ENCODE data around the gene TMEM86B.

Gene TMEM86B

DNA sequence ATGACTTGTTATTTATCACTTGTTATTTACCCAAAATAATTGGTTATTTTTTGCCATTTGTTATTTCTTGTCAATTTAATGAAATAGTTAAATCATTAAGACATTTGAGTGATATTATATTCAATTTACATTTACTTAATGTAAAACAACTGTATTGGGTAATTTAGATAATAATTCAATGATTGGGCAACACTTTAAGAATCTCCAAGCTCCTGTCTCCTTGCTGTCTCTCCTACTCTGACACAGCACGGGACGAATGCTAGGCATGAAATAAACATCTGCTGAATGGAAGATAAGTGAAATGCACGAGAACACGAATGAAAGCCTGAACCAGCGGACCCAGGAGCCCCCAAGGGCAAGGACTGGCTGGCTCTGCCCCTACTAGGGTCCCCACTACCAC lies 36.0 kb upstream of the TMEM86B start:
- Histone ChIP-seq H3K27me3 (ENCODE audit: control insufficient read depth, low read length) (no peaks in the 10 kb centered on the region), H3K9me3 (ENCODE audit: control insufficient read depth, insufficient read depth, low read length) (peaks cover 7% of the 10 kb centered on the region; the same call in 1 of the 2 replicates), H3K4me3 (ENCODE audit: low read length) (no peak overlapping the region), H3K27ac (ENCODE audit: low read depth, low read length) (no peak overlapping the region), H3K36me3 (ENCODE audit: control insufficient read depth, low read length) (no peaks in the 10 kb centered on the region), H3K79me2 (ENCODE audit: control insufficient read depth, low read length) (peaks cover 5% of the 10 kb centered on the region), H3F3A (ENCODE audit: control insufficient read depth, insufficient read depth) (peaks cover 13% of the 10 kb centered on the region; the same call in 1 of the 2 replicates), H4K20me1 (ENCODE audit: control insufficient read depth, insufficient read depth, low read depth, low read length) (no peaks in the 10 kb centered on the region), H3K9me2 (replicated peaks; ENCODE audit: control insufficient read depth, low read length) (no peaks in the 10 kb centered on the region), H3K4me1 (ENCODE audit: control insufficient read depth, low read length) (peaks cover 13% of the 10 kb centered on the region), H3K4me2 (ENCODE audit: low read length) (no peak overlapping the region)
- no peak for TF ChIP-seq EZH2phosphoT487 (IDR thresholded peaks at IDR 0.05; ENCODE audit: borderline replicate concordance, low read length)
- TF ChIP-seq, protein P1, sequence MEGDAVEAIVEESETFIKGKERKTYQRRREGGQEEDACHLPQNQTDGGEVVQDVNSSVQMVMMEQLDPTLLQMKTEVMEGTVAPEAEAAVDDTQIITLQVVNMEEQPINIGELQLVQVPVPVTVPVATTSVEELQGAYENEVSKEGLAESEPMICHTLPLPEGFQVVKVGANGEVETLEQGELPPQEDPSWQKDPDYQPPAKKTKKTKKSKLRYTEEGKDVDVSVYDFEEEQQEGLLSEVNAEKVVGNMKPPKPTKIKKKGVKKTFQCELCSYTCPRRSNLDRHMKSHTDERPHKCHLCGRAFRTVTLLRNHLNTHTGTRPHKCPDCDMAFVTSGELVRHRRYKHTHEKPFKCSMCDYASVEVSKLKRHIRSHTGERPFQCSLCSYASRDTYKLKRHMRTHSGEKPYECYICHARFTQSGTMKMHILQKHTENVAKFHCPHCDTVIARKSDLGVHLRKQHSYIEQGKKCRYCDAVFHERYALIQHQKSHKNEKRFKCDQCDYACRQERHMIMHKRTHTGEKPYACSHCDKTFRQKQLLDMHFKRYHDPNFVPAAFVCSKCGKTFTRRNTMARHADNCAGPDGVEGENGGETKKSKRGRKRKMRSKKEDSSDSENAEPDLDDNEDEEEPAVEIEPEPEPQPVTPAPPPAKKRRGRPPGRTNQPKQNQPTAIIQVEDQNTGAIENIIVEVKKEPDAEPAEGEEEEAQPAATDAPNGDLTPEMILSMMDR (IDR thresholded peaks at IDR 0.05; ENCODE audit: low read depth, low read length, poor library complexity, severe bottlenecking) = no peak

DNA sequence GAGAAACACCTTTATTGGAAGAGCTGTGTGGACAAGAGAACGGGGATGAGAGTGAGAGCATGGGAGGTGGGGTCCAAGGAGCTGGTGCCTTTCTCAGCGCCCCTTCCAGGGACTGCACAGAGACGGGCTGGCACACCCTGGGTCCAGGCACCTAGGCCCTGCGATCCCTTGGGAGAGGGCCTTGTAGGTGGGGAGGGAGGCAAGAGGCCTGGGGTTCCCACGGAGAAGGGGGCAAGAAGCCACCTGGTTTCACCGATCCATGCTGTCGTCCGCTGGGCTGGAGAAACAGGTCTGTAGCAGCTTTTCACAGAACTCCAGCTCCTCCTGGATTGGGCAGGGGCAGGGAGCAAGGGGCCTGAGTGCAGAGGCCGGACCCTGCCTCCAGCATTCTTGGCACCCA lies 33.8 kb upstream of the TMEM86B start:
- Histone ChIP-seq H3K4me2 (ENCODE audit: low read length) (no peak overlapping the region), H3K4me1 (ENCODE audit: control insufficient read depth, low read length) (peaks cover 15% of the 10 kb centered on the region), H3K4me3 (ENCODE audit: low read length) (no peak overlapping the region), H3K9me3 (ENCODE audit: control insufficient read depth, insufficient read depth, low read length) (peaks cover 7% of the 10 kb centered on the region; the same call in 1 of the 2 replicates), H3K27ac (ENCODE audit: low read depth, low read length) (no peak overlapping the region), H4K20me1 (ENCODE audit: control insufficient read depth, insufficient read depth, low read depth, low read length) (no peaks in the 10 kb centered on the region), H3K79me2 (ENCODE audit: control insufficient read depth, low read length) (peaks cover 20% of the 10 kb centered on the region), H3K9me2 (replicated peaks; ENCODE audit: control insufficient read depth, low read length) (no peaks in the 10 kb centered on the region), H3K27me3 (ENCODE audit: control insufficient read depth, low read length) (no peaks in the 10 kb centered on the region), H3K36me3 (ENCODE audit: control insufficient read depth, low read length) (peaks cover 8% of the 10 kb centered on the region), H3F3A (ENCODE audit: control insufficient read depth, insufficient read depth) (peaks cover 13% of the 10 kb centered on the region; the same call in 1 of the 2 replicates)
- TF ChIP-seq, protein P1 (IDR thresholded peaks at IDR 0.05; ENCODE audit: low read depth, low read length, poor library complexity, severe bottlenecking) = no peak
- TF ChIP-seq EZH2phosphoT487 (IDR thresholded peaks at IDR 0.05; ENCODE audit: borderline replicate concordance, low read length) = no peak

DNA sequence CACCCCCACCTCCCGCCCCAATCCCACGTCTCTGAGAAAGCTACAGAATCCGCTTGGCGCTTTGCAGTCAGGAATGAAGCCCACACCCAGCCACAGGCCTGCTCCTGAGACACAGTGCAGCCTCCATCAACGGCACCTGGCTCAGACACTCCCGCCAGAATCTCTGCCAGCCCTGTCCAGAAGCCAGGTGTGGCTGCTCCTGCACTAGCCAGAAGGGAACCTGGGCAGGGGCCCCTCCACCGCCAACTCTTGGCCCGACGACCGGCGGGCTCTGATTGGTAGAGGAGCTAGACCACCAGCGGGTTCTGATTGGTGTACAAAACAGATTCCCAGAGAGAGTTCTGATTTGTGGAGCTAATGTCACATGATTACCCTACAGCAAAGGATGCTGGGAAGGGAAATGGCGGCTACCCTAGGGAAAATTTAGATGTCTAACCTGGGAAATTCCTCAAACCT lies 33.1 kb upstream of the TMEM86B start:
- H4K20me1 ChIP-seq (ENCODE audit: control insufficient read depth, insufficient read depth, low read depth, low read length) = no peaks in the 10 kb centered on the region
- H3K4me2 ChIP-seq (ENCODE audit: low read length) = no peak overlapping the region
- H3K27ac ChIP-seq (ENCODE audit: low read depth, low read length) = no peak overlapping the region
- H3F3A ChIP-seq (ENCODE audit: control insufficient read depth, insufficient read depth) = peaks cover 9% of the 10 kb centered on the region; the same call in 1 of the 2 replicates
- H3K79me2 ChIP-seq (ENCODE audit: control insufficient read depth, low read length) = peaks cover 27% of the 10 kb centered on the region
- no peaks in the 10 kb centered on the region for H3K9me2 ChIP-seq (replicated peaks; ENCODE audit: control insufficient read depth, low read length)
- H3K4me1 ChIP-seq (ENCODE audit: control insufficient read depth, low read length) = peaks cover 15% of the 10 kb centered on the region
- H3K4me3 ChIP-seq (ENCODE audit: low read length) = no peak overlapping the region
- peaks cover 15% of the 10 kb centered on the region for H3K36me3 ChIP-seq (ENCODE audit: control insufficient read depth, low read length)
- peaks cover 6% of the 10 kb centered on the region; the same call in 1 of the 2 replicates for H3K9me3 ChIP-seq (ENCODE audit: control insufficient read depth, insufficient read depth, low read length)
- no peaks in the 10 kb centered on the region for H3K27me3 ChIP-seq (ENCODE audit: control insufficient read depth, low read length)
- TF ChIP-seq, protein P1 (IDR thresholded peaks at IDR 0.05; ENCODE audit: low read depth, low read length, poor library complexity, severe bottlenecking) = no peak
- no peak for TF ChIP-seq EZH2phosphoT487 (IDR thresholded peaks at IDR 0.05; ENCODE audit: borderline replicate concordance, low read length)
